Measurements from ENCODE around the gene ULK4. TPM values are rescaled to one million over a fixed set of nuclear protein-coding genes. Genes with fewer than 3 reads are reported as not detected.

Gene ULK4
- total and polyA plus RNA-seq, 9 of the 15 experiments (the other 6 are each of a cell fraction or from before 2014, with no cell fraction given) = 3.0 to 5.9 (median 3.5) TPM

- ATAC-seq = no peak
- Histone ChIP-seq H4K20me1 (replicated peaks; ENCODE audit: control insufficient read depth, insufficient read depth, low read length) (no peaks in the 10 kb centered on the region), H3K9me3 (replicated peaks; ENCODE audit: control insufficient read depth, insufficient read depth, low read depth, low read length) (no peaks in the 10 kb centered on the region), H3K4me2 (ENCODE audit: insufficient read depth, low read length) (no peak overlapping the region), H3K4me1 (replicated peaks in 1 of 2; ENCODE audit: control insufficient read depth in 2 of 2, insufficient read depth in 2 of 2, low read length in 2 of 2) (no peaks in the 10 kb centered on the region), H3K27me3 (ENCODE audit: control insufficient read depth in 2 of 2, insufficient read depth in 2 of 2, low read length in 2 of 2) (peaks cover 2 to 10% of the 10 kb centered on the region in 2 experiments; a peak in 3 of 5 replicates), H2AFZ (ENCODE audit: low read depth, low read length) (no peak overlapping the region), H3K9me1 (ENCODE audit: control insufficient read depth, insufficient read depth, low read length) (no peaks in the 10 kb centered on the region), H3K36me3 (ENCODE audit: control insufficient read depth, insufficient read depth, low read length) (no peaks in the 10 kb centered on the region), H3K9ac (ENCODE audit: insufficient read depth in 1 of 2, low read depth in 2 of 2, low read length in 2 of 2) (no peak overlapping the region), H3K4me3 (no peak overlapping the region), H3K79me2 (ENCODE audit: control insufficient read depth, insufficient read depth, low read length) (no peaks in the 10 kb centered on the region), H3K27ac (ENCODE audit: extremely low read depth, low read depth, low read length) (no peak overlapping the region)
- in situ Hi-C loops (cut with MboI) = no loop called here
- 4% methylated on average over 4 of the region's 4 CpGs for WGBS (ENCODE audit: insufficient coverage, low coverage, missing lambda C conversion rate)
- TF ChIP-seq SPI1 (IDR thresholded peaks at IDR 0.05; ENCODE audit: borderline replicate concordance, low read depth, low read length) = peak; percentile 51; the same call in 1 of the 2 replicates
- TF ChIP-seq, protein P1, sequence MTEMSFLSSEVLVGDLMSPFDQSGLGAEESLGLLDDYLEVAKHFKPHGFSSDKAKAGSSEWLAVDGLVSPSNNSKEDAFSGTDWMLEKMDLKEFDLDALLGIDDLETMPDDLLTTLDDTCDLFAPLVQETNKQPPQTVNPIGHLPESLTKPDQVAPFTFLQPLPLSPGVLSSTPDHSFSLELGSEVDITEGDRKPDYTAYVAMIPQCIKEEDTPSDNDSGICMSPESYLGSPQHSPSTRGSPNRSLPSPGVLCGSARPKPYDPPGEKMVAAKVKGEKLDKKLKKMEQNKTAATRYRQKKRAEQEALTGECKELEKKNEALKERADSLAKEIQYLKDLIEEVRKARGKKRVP (CRISPR knock-in tag; IDR thresholded peaks at IDR 0.05) = no peak
- ChIA-PET POLR2A (interaction anchor here (0.6 kb wide), 1 partner anchor 1019 kb away, joined by 3 read pairs; no protein-coding TSS in a partner anchor), CTCF (ENCODE audit: low intra/inter-chr PET ratio) (no interaction called here)
- intact Hi-C loops (cut with micrococcal nuclease) = loop anchor here (10.0 kb wide), 1 partner anchor 1149 kb away; no protein-coding TSS in a partner anchor
- no peak for DNase-seq (ENCODE audit: extremely low read depth in 1 of 4, low spot score in 3 of 4)
- BruUV-seq (replicated peaks) = no TSS peak
- FAIRE-seq = no peak
Measured at GRCh38 chr3:41874022-41874421, 87.9 kb downstream of the ULK4 start.

DNA sequence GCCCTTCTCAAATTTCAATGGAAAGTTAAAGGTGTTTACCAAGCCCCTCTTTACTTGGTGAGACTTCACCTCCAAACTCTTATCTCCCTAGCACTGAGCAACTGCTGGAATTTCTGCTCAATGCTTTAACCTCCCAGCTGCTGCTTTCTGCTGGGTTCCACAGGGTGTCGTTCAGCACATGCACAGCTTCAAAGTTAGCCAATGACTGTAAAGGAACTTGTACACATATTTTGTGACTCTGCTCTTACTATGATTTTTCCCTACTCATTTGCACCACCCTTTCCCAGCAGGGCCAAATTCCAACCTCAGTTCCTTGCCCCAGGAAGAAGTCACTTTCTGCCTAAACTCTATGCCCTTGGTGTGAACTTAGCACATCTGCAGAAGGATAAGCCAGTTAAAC is 89.7 kb downstream of the ULK4 start:
- Histone ChIP-seq H3K36me3 (ENCODE audit: control insufficient read depth, insufficient read depth, low read length) (no peaks in the 10 kb centered on the region), H3K4me2 (ENCODE audit: insufficient read depth, low read length) (no peak overlapping the region), H3K27ac (ENCODE audit: extremely low read depth, low read depth, low read length) (no peak overlapping the region), H3K9ac (ENCODE audit: insufficient read depth in 1 of 2, low read depth in 2 of 2, low read length in 2 of 2) (no peak overlapping the region), H2AFZ (ENCODE audit: low read depth, low read length) (no peak overlapping the region), H4K20me1 (replicated peaks; ENCODE audit: control insufficient read depth, insufficient read depth, low read length) (no peaks in the 10 kb centered on the region), H3K4me3 (no peak overlapping the region), H3K9me1 (ENCODE audit: control insufficient read depth, insufficient read depth, low read length) (no peaks in the 10 kb centered on the region), H3K9me3 (replicated peaks; ENCODE audit: control insufficient read depth, insufficient read depth, low read depth, low read length) (no peaks in the 10 kb centered on the region), H3K4me1 (replicated peaks in 1 of 2; ENCODE audit: control insufficient read depth in 2 of 2, insufficient read depth in 2 of 2, low read length in 2 of 2) (no peaks in the 10 kb centered on the region), H3K79me2 (ENCODE audit: control insufficient read depth, insufficient read depth, low read length) (no peaks in the 10 kb centered on the region), H3K27me3 (ENCODE audit: control insufficient read depth in 2 of 2, insufficient read depth in 2 of 2, low read length in 2 of 2) (peaks cover 2 to 7% of the 10 kb centered on the region in 2 experiments; a peak in 3 of 5 replicates)
- POLR2A ChIA-PET = no interaction called here
- in situ Hi-C loops (cut with MboI) (no loop called here), intact Hi-C loops (cut with micrococcal nuclease) (loop anchor here (10.0 kb wide), 1 partner anchor 1147 kb away; no protein-coding TSS in a partner anchor)
- DNase-seq (ENCODE audit: extremely low read depth in 1 of 4, low spot score in 3 of 4) (no peak), FAIRE-seq (no peak), ATAC-seq (no peak)
- CTCF ChIA-PET (ENCODE audit: low intra/inter-chr PET ratio) = no interaction called here
- no TSS peak for BruUV-seq (replicated peaks)
- 0% methylated on average over 1 of the region's 1 CpG for WGBS (ENCODE audit: insufficient coverage, low coverage, missing lambda C conversion rate)
- TF ChIP-seq, protein P2, sequence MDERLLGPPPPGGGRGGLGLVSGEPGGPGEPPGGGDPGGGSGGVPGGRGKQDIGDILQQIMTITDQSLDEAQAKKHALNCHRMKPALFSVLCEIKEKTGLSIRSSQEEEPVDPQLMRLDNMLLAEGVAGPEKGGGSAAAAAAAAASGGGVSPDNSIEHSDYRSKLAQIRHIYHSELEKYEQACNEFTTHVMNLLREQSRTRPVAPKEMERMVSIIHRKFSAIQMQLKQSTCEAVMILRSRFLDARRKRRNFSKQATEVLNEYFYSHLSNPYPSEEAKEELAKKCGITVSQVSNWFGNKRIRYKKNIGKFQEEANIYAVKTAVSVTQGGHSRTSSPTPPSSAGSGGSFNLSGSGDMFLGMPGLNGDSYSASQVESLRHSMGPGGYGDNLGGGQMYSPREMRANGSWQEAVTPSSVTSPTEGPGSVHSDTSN (CRISPR knock-in tag; IDR thresholded peaks at IDR 0.05; ENCODE audit: low read depth) = no peak
- TF ChIP-seq, protein P2 (tag; conservative IDR thresholded peaks at IDR 0.05; ENCODE audit: low read depth) = no peak
- TF ChIP-seq ZNF655 (CRISPR knock-in tag; IDR thresholded peaks at IDR 0.05) = no peak
- TF ChIP-seq UBTF (IDR thresholded peaks at IDR 0.05; ENCODE audit: borderline replicate concordance in 1 of 2, low read depth in 2 of 2, low read length in 2 of 2) = no peak
- TF ChIP-seq SIX5 (IDR thresholded peaks at IDR 0.05; ENCODE audit: borderline replicate concordance in 1 of 2, insufficient read depth in 1 of 2, low read depth in 1 of 2, low read length in 2 of 2) = no peak

Data from K562 (cell line).